ENCODE measurements around the gene ZC3H10.

- TF ChIP-seq POLR2A (IDR thresholded peaks at IDR 0.05) (peak in 1 of 3 donors; percentile 7), CTCF (IDR thresholded peaks at IDR 0.05) (no peak)
These were observed 28.7 kb downstream of the ZC3H10 start for GRCh38 chr12:56146492-56147460.

Data from body of pancreas (tissue), 4 donors.